Heart left ventricle (tissue), 16 donors: ENCODE data around the gene AXIN1. TPM values are rescaled to one million over a fixed set of nuclear protein-coding genes. Genes with fewer than 3 reads are reported as not detected.

Experiments
- ATAC-seq, 4 donors: fragments of 200-7000 bp; cut with Tn5 transposase; one replicate each; pipeline ENCODE4 v1.9.1; 2020 to 2022; ENCODE audit warnings: moderate library complexity in 4 of 4, mild to moderate bottlenecking in 3 of 4, moderate number of reproducible peaks in 1 of 4
- DNase-seq, 5 donors: peaks; one replicate each; pipeline ENCODE4 v3.0.0-alpha.2; 2020
- H3K27ac ChIP-seq, 12 donors: fragments of 200-600 bp; sonication (generic) in 4 of 12; one replicate each; pipeline versions ENCODE4 v1.5.0 to v1.8.0; 2016 to 2022; ENCODE audit warnings: mild to moderate bottlenecking in 2 of 12
- H3K27me3 ChIP-seq, 9 donors: fragments of 200-600 bp; sonication (generic) in 2 of 9; one replicate each; pipeline versions ENCODE4 v1.5.1 to v1.8.0; 2016 to 2022; ENCODE audit warnings: mild to moderate bottlenecking in 3 of 9
- H3K36me3 ChIP-seq, 9 donors: fragments of 200-600 bp; sonication (generic) in 2 of 9; one replicate each; pipeline versions ENCODE4 v1.5.0 to v1.8.0; 2018 to 2022; ENCODE audit warnings: mild to moderate bottlenecking in 2 of 9
- H3K4me1 ChIP-seq, 12 donors: fragments of 200-600 bp; sonication (generic) in 4 of 12; one replicate each; pipeline versions ENCODE4 v1.5.0 to v1.8.0; 2016 to 2022; ENCODE audit warnings: mild to moderate bottlenecking in 3 of 12
- H3K4me3 ChIP-seq, 12 donors: fragments of 200-600 bp; sonication (generic) in 4 of 12; one replicate each; pipeline versions ENCODE4 v1.5.0 to v1.8.0; 2017 to 2022; ENCODE audit warnings: mild to moderate bottlenecking in 9 of 12, moderate library complexity in 4 of 12
- H3K9me3 ChIP-seq, 12 donors: fragments of 200-600 bp; sonication (generic) in 4 of 12; one replicate each; pipeline versions ENCODE4 v1.5.0 to v1.8.0; 2016 to 2022; ENCODE audit warnings: mild to moderate bottlenecking in 1 of 12
- POLR2A ChIP-seq, 2 donors: fragments of 450-650 bp; IDR thresholded peaks; one replicate each; pipeline ENCODE4 v1.6.1; 2017; ENCODE audit warnings: antibody characterized with exemption in 2 of 2, mild to moderate bottlenecking in 2 of 2, moderate library complexity in 2 of 2
- WGBS, 4 donors: extraction: QIAGEN DNeasy Blood & Tissue Kit in 2 of 4; methylation state at CpG; one replicate each; pipeline versions ENCODE4 v1.1.5 to v1.1.7; 2013 to 2018; 5-methylcytosine and 5-hydroxymethylcytosine counted together
- intact Hi-C, 10 donors: fragments of 100-400 bp; cut with DNase I; formaldehyde crosslinking; loops; one replicate each; pipeline versions ENCODE4 v1.11.1 to v1.14.2; 2022
- polyA plus RNA-seq, 2 donors: library from polyadenylated mRNA; stranded (reverse); fragments of 200-250 nt; gene quantifications; one replicate each; pipeline ENCODE4 v1.2.3, GENCODE V29; 2013
- total RNA-seq, 9 donors: library from RNA; depleted of rRNA in 2 of 9; stranded (reverse); fragments of >200 nt in 2 of 9; fragmentation: NEBNext Ultra II Directional in 3 of 9; extraction: Animal tissue kit (Norgen Biotek cat#: 25700) in 3 of 9; gene quantifications; one replicate each; pipeline versions ENCODE4 v1.1.0 to v1.2.4, GENCODE V29; 2016 to 2023
- TF ChIP-seq, protein P1 (sequence below), 12 donors: fragments of 200-600 bp; sonication (generic) in 4 of 12; IDR thresholded peaks; one replicate each; pipeline versions ENCODE4 v1.5.0 to v1.8.0; 2018 to 2022; ENCODE audit warnings: antibody characterized with exemption in 12 of 12, mild to moderate bottlenecking in 5 of 12
- donor health status: ischemic (EF 13 %, LVEDD 7.1; RV severe dilation, severe dysfunction).
- donor health status: healthy with polysubstance abuse.
- donor health status: DM: no; HTN: yes; CAD: no.
- donor health status: DM: no; HTN: no; CAD: no.
- donor health status: ischemic (EF 25% LVEDD 6.9; RV normal size, moderate dysfunction).
- donor health status: ischemic (EF 25% LVEDD 5.7; RV mildly dilated, moderate dysfunction).
- donor health status: healthy.
- donor health status: DM: yes; HTN: yes; CAD: no.
- donor health status: ischemic (EF 35%, LVEDD 5.7; RV mildly dilated, moderate dysfunction).
- donor health status: nonischemic (EF 11% LVEDD 7.7; RV severe dilation, severe dysfunction).
- donor health status: DM: yes; HTN: yes; CAD: no.
- donor health status: PGD.
- donor health status: ischemic (EF 29% LVEDD 5.4; RV normal size, mild dysfunction).
- donor health status: nonischemic (EF 23%, LVEDD 6.1; RV moderate dilation, normal function).

AXIN1 gene
- total and polyA plus RNA-seq, 11 donors, result 6.8 to 32.0 (median 11.6) TPM

DNA sequence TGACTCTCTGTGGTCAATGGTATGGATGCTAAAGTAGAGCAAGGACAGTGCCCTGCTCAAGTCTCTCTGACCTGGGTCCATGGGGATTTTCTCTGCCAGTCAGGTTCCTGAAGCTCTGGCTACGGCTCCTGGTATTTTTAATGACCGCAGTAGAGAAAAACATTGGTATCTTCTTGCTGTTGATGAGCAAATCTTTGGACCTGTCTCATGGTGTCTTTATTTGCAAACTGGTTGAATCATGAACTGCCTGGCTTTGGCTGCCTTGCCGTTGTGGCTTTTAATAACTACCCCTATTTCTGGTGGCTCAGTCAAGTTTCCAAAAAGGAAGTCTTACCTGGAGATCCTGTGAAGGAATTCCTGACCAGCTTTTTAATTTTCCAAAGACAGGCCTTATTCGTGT is 109.2 kb downstream of the AXIN1 start:
- no peaks in the 10 kb centered on the region for H3K9me3 ChIP-seq
- H3K4me3 ChIP-seq, result no peak overlapping the region
- TF ChIP-seq, protein P1, sequence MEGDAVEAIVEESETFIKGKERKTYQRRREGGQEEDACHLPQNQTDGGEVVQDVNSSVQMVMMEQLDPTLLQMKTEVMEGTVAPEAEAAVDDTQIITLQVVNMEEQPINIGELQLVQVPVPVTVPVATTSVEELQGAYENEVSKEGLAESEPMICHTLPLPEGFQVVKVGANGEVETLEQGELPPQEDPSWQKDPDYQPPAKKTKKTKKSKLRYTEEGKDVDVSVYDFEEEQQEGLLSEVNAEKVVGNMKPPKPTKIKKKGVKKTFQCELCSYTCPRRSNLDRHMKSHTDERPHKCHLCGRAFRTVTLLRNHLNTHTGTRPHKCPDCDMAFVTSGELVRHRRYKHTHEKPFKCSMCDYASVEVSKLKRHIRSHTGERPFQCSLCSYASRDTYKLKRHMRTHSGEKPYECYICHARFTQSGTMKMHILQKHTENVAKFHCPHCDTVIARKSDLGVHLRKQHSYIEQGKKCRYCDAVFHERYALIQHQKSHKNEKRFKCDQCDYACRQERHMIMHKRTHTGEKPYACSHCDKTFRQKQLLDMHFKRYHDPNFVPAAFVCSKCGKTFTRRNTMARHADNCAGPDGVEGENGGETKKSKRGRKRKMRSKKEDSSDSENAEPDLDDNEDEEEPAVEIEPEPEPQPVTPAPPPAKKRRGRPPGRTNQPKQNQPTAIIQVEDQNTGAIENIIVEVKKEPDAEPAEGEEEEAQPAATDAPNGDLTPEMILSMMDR (IDR thresholded peaks at IDR 0.05), result no peak
- no peak for TF ChIP-seq POLR2A (IDR thresholded peaks at IDR 0.05)
- peak in 1 of 5 donors; percentile 1 for DNase-seq
- no peaks in the 10 kb centered on the region for H3K27me3 ChIP-seq
- intact Hi-C loops, result loop anchor here in 1 of 10 donors (10.0 kb wide), 1 partner anchor 101 kb away; no protein-coding TSS in a partner anchor
- peaks cover 0 to 48% (median 25%) of the 10 kb centered on the region in 12 donors for H3K4me1 ChIP-seq
- ATAC-seq, result peak in 2 of 4 donors; percentile 18 to 30
- peak overlapping the region in 4 of 12 donors; percentile 22 to 53 (median 33) for H3K27ac ChIP-seq
- H3K36me3 ChIP-seq, result peaks cover 0 to 7% (median 0%) of the 10 kb centered on the region in 9 donors
- WGBS, 4 donors, result 47 to 74% (median 67%) methylated on average over 4 of the region's 4 CpGs

- Histone ChIP-seq H3K27me3 (no peaks in the 10 kb centered on the region), H3K27ac (peak overlapping the region in 11 of 12 donors; percentile 15 to 71 (median 48)), H3K4me1 (peaks cover 0 to 48% (median 25%) of the 10 kb centered on the region in 12 donors), H3K36me3 (peaks cover 0 to 4% (median 0%) of the 10 kb centered on the region in 9 donors), H3K9me3 (no peaks in the 10 kb centered on the region), H3K4me3 (no peak overlapping the region)
- no peak for ATAC-seq
- 84 to 89% (median 88%) methylated on average over 10 of the region's 10 CpGs for WGBS, 4 donors
- intact Hi-C loops, result loop anchor here in 1 of 10 donors (10.0 kb wide), 1 partner anchor 103 kb away; no protein-coding TSS in a partner anchor
- TF ChIP-seq, protein P1 (IDR thresholded peaks at IDR 0.05), result no peak
- no peak for TF ChIP-seq POLR2A (IDR thresholded peaks at IDR 0.05)
- peak in 1 of 5 donors; percentile 12 for DNase-seq
Measured at GRCh38 chr16:242281-242680, 110.2 kb downstream of the AXIN1 start.

DNA sequence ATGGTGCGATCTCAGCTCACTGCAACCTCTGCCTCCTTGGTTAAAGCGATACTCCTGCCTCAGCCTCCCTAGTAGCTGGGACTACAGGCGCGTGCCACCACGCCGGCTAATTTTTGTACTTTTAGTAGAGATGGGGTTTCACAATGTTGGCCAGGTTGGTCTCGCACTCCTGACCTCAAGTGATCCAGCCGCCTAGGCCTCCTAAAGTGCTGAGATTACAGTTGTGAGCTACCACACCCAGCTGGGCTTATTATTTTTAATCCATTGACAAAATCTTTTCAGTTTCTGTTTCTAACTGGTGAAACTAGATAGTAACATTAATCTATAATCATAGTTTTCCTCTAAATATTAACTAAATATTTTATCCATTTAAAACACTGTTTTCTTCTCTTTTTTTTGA is 112.0 kb downstream of the AXIN1 start:
- H3K27ac ChIP-seq, result peak overlapping the region in 11 of 12 donors; percentile 15 to 67 (median 50)
- H3K27me3 ChIP-seq, result no peaks in the 10 kb centered on the region
- peaks cover 0 to 56% (median 31%) of the 10 kb centered on the region in 12 donors for H3K4me1 ChIP-seq
- no peaks in the 10 kb centered on the region for H3K9me3 ChIP-seq
- H3K4me3 ChIP-seq, result no peak overlapping the region
- ATAC-seq (no peak), DNase-seq (peak in 1 of 5 donors; percentile 1)
- peaks cover 0 to 4% (median 0%) of the 10 kb centered on the region in 9 donors for H3K36me3 ChIP-seq
- TF ChIP-seq POLR2A (IDR thresholded peaks at IDR 0.05), result no peak
- TF ChIP-seq, protein P1 (IDR thresholded peaks at IDR 0.05), result no peak
- intact Hi-C loops, result loop anchor here in 1 of 10 donors (10.0 kb wide), 1 partner anchor 104 kb away; no protein-coding TSS in a partner anchor
- 87 to 95% (median 92%) methylated on average over 8 of the region's 8 CpGs for WGBS, 4 donors

DNA sequence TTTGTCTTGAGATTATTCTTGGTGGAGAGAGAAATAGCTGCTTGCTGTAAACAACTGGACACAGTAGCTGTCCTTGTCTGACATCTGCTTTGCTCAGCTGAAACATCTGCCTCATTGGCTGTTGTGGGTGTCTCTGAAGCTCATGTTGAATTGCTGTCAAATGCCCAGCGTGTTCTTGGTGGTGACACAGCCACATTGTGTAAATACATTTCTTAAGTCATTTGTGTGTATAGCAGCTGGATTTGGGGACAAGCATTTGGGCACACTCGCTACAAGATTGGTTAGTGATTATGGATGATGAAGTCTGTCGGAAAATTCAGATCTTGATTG is 112.6 kb downstream of the AXIN1 start:
- DNase-seq (peak in 1 of 5 donors; percentile 23), ATAC-seq (no peak)
- Histone ChIP-seq H3K9me3 (no peaks in the 10 kb centered on the region), H3K4me1 (peaks cover 0 to 60% (median 34%) of the 10 kb centered on the region in 12 donors), H3K36me3 (peaks cover 0 to 4% (median 0%) of the 10 kb centered on the region in 9 donors), H3K27ac (peak overlapping the region in 11 of 12 donors; percentile 15 to 67 (median 50)), H3K27me3 (no peaks in the 10 kb centered on the region), H3K4me3 (no peak overlapping the region)
- WGBS, 4 donors, result 64 to 68% (median 67%) methylated on average over 3 of the region's 3 CpGs
- intact Hi-C loops, result loop anchor here in 3 of 10 donors (5.0 to 10.0 kb wide), 2 partner anchors 105 to 112 kb away; partner anchors contain the start of gene AXIN1 (in 2 of the 3)
- TF ChIP-seq POLR2A (IDR thresholded peaks at IDR 0.05), result no peak
- TF ChIP-seq, protein P1 (IDR thresholded peaks at IDR 0.05), result no peak

Other genes with a start within 250 kb of the AXIN1 start
- gene NPRL3, start 214.1 kb downstream of the AXIN1 start, total RNA-seq, result 10 to 100 TPM; 12.9 to 29.4 (median 23.9) TPM
- gene NPRL3, start 214.1 kb downstream of the AXIN1 start, polyA plus RNA-seq, result 10 to 100 TPM; 15.5 to 25.6 TPM
- not detected for gene HBZ, start 200.1 kb downstream of the AXIN1 start, total RNA-seq
- gene HBZ, start 200.1 kb downstream of the AXIN1 start, polyA plus RNA-seq, result not detected
- under 1 TPM in 4 of 9 donors, not detected in 5; 0.54 to 0.62 (median 0.58) TPM for gene HBM, start 186.7 kb downstream of the AXIN1 start, total RNA-seq
- gene HBM, start 186.7 kb downstream of the AXIN1 start, polyA plus RNA-seq, result not detected
- gene HBA2, start 179.8 kb downstream of the AXIN1 start, total RNA-seq, result 1,000 to 10,000 TPM in 2 of 9 donors, 100 to 1,000 TPM in 4, 10 to 100 TPM in 3; 47.9 to 2,038 (median 162) TPM
- gene HBA2, start 179.8 kb downstream of the AXIN1 start, polyA plus RNA-seq, result 10 to 100 TPM in 1 of 2 donors, 1 to 10 TPM in 1; 3.6 to 90.1 TPM
- gene HBA1, start 176.0 kb downstream of the AXIN1 start, total RNA-seq, result 1,000 to 10,000 TPM in 1 of 9 donors, 100 to 1,000 TPM in 7, 10 to 100 TPM in 1; 74.1 to 1,031 (median 259) TPM
- gene HBA1, start 176.0 kb downstream of the AXIN1 start, polyA plus RNA-seq, result 10 to 100 TPM in 1 of 2 donors, 1 to 10 TPM in 1; 1.8 to 32.6 TPM
- gene HBQ1, start 172.3 kb downstream of the AXIN1 start, total RNA-seq, result not detected
- not detected for gene HBQ1, start 172.3 kb downstream of the AXIN1 start, polyA plus RNA-seq
- 10 to 100 TPM; 12.5 to 26.8 (median 19.4) TPM for gene LUC7L, start 123.3 kb downstream of the AXIN1 start, total RNA-seq
- gene LUC7L, start 123.3 kb downstream of the AXIN1 start, polyA plus RNA-seq, result 10 to 100 TPM; 17.7 to 47.5 TPM
- gene FAM234A, start 117.9 kb downstream of the AXIN1 start, total RNA-seq, result 100 to 1,000 TPM; 132 to 201 (median 148) TPM
- 100 to 1,000 TPM; 110 to 124 TPM for gene FAM234A, start 117.9 kb downstream of the AXIN1 start, polyA plus RNA-seq
- 10 to 100 TPM in 5 of 9 donors, 1 to 10 TPM in 4; 4.9 to 19.5 (median 11.8) TPM for gene RGS11, start 76.8 kb downstream of the AXIN1 start, total RNA-seq
- 10 to 100 TPM in 1 of 2 donors, 1 to 10 TPM in 1; 1.1 to 12.1 TPM for gene RGS11, start 76.8 kb downstream of the AXIN1 start, polyA plus RNA-seq
- 10 to 100 TPM in 3 of 9 donors, 1 to 10 TPM in 6; 5.5 to 19.2 (median 8.2) TPM for gene ARHGDIG, start 72.1 kb downstream of the AXIN1 start, total RNA-seq
- gene ARHGDIG, start 72.1 kb downstream of the AXIN1 start, polyA plus RNA-seq, result 10 to 100 TPM in 1 of 2 donors, under 1 TPM in 1; 0.26 to 11.4 TPM
- gene PDIA2, start 69.6 kb downstream of the AXIN1 start, total RNA-seq, result 1 to 10 TPM in 8 of 9 donors, under 1 TPM in 1; 0.98 to 9.3 (median 5.1) TPM
- gene PDIA2, start 69.6 kb downstream of the AXIN1 start, polyA plus RNA-seq, result 1 to 10 TPM in 1 of 2 donors, under 1 TPM in 1; 0.17 to 1.7 TPM
- gene MRPL28, start 17.8 kb upstream of the AXIN1 start, total RNA-seq, result 100 to 1,000 TPM in 2 of 9 donors, 10 to 100 TPM in 7; 66.3 to 126 (median 77.7) TPM
- gene MRPL28, start 17.8 kb upstream of the AXIN1 start, polyA plus RNA-seq, result 100 to 1,000 TPM; 135 to 157 TPM
- gene PGAP6, start 29.3 kb upstream of the AXIN1 start, total RNA-seq, result 10 to 100 TPM; 32.3 to 65.3 (median 44.9) TPM
- 10 to 100 TPM; 30.1 to 63.8 TPM for gene PGAP6, start 29.3 kb upstream of the AXIN1 start, polyA plus RNA-seq
- 10 to 100 TPM; 53.9 to 95.3 (median 73.8) TPM for gene NME4, start 44.5 kb upstream of the AXIN1 start, total RNA-seq
- 100 to 1,000 TPM in 1 of 2 donors, 10 to 100 TPM in 1; 37.5 to 103 TPM for gene NME4, start 44.5 kb upstream of the AXIN1 start, polyA plus RNA-seq
- gene DECR2, start 49.2 kb upstream of the AXIN1 start, total RNA-seq, result 10 to 100 TPM in 6 of 9 donors, 1 to 10 TPM in 3; 6.9 to 20.6 (median 12.2) TPM
- 10 to 100 TPM in 1 of 2 donors, 1 to 10 TPM in 1; 7.1 to 17.1 TPM for gene DECR2, start 49.2 kb upstream of the AXIN1 start, polyA plus RNA-seq
- 10 to 100 TPM; 19.9 to 39.9 (median 31.9) TPM for gene RAB11FIP3, start 72.9 kb upstream of the AXIN1 start, total RNA-seq
- gene RAB11FIP3, start 72.9 kb upstream of the AXIN1 start, polyA plus RNA-seq, result 10 to 100 TPM; 19.3 to 35.2 TPM
- gene CAPN15, start 175.0 kb upstream of the AXIN1 start, total RNA-seq, result 10 to 100 TPM; 12.0 to 35.5 (median 20.0) TPM
- gene CAPN15, start 175.0 kb upstream of the AXIN1 start, polyA plus RNA-seq, result 10 to 100 TPM; 20.8 to 26.0 TPM
- not detected for gene PRR35, start 207.7 kb upstream of the AXIN1 start, total RNA-seq
- not detected for gene PRR35, start 207.7 kb upstream of the AXIN1 start, polyA plus RNA-seq
- gene NHLRC4, start 214.3 kb upstream of the AXIN1 start, total RNA-seq, result under 1 TPM in 8 of 9 donors, not detected in 1; 0.23 to 0.86 (median 0.56) TPM
- under 1 TPM; 0.46 to 0.50 TPM for gene NHLRC4, start 214.3 kb upstream of the AXIN1 start, polyA plus RNA-seq
- gene PIGQ, start 217.2 kb upstream of the AXIN1 start, total RNA-seq, result 10 to 100 TPM; 16.4 to 39.5 (median 22.0) TPM
- gene PIGQ, start 217.2 kb upstream of the AXIN1 start, polyA plus RNA-seq, result 10 to 100 TPM; 21.8 to 35.8 TPM
- 10 to 100 TPM; 10.2 to 17.8 (median 12.6) TPM for gene RAB40C, start 237.3 kb upstream of the AXIN1 start, total RNA-seq
- 10 to 100 TPM; 15.2 to 22.0 TPM for gene RAB40C, start 237.3 kb upstream of the AXIN1 start, polyA plus RNA-seq